Heart left ventricle (tissue), 13 donors: ENCODE results near the gene DPYSL3.

Experiments
- CTCF ChIP-seq, 12 donors: fragments of 200-600 bp; sonication (generic) in 4 of 12; IDR thresholded peaks; one replicate each; pipeline versions ENCODE4 v1.5.0 to v1.8.0; 2018 to 2022; ENCODE audit warnings: antibody characterized with exemption in 12 of 12, mild to moderate bottlenecking in 5 of 12
- POLR2A ChIP-seq, 2 donors: fragments of 450-650 bp; IDR thresholded peaks; one replicate each; pipeline ENCODE4 v1.6.1; 2017; ENCODE audit warnings: antibody characterized with exemption in 2 of 2, mild to moderate bottlenecking in 2 of 2, moderate library complexity in 2 of 2
- donor health status: ischemic (EF 13 %, LVEDD 7.1; RV severe dilation, severe dysfunction).
- donor health status: DM: no; HTN: yes; CAD: no.
- donor health status: DM: no; HTN: no; CAD: no.
- donor health status: ischemic (EF 25% LVEDD 6.9; RV normal size, moderate dysfunction).
- donor health status: ischemic (EF 25% LVEDD 5.7; RV mildly dilated, moderate dysfunction).
- donor health status: ischemic (EF 35%, LVEDD 5.7; RV mildly dilated, moderate dysfunction).
- donor health status: nonischemic (EF 11% LVEDD 7.7; RV severe dilation, severe dysfunction).
- donor health status: DM: yes; HTN: yes; CAD: no.
- donor health status: PGD.
- donor health status: ischemic (EF 29% LVEDD 5.4; RV normal size, mild dysfunction).
- donor health status: nonischemic (EF 23%, LVEDD 6.1; RV moderate dilation, normal function).

- TF ChIP-seq CTCF (IDR thresholded peaks at IDR 0.05) = no peak
- no peak for TF ChIP-seq POLR2A (IDR thresholded peaks at IDR 0.05)
Observed at GRCh38 chr5:147387109-147387508, 122.8 kb downstream of the DPYSL3 start.
